ENCODE data around the gene ADAMTS4.

The ADAMTS4 gene

DNA sequence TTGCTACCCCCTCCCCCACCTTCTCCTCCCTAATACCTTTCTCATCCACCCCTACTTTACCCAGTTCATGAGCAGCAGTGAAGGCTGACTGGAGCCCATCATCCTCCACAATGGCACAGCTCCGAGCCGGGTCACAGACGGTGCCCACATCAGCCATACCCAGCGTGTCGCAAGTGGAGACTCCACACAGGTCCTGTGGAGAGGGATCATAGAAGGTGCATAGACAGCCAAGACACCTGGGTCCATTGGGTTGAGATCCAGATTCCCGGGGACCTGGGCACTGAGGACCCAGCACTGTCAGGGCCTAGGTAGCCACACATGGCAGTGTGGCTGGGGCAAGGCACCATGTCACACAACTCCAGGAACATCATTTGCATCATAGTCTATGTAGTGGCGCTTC lies 2.7 kb downstream of the ADAMTS4 start:
- DNase-seq (ENCODE audit: low read depth): no peak

DNA sequence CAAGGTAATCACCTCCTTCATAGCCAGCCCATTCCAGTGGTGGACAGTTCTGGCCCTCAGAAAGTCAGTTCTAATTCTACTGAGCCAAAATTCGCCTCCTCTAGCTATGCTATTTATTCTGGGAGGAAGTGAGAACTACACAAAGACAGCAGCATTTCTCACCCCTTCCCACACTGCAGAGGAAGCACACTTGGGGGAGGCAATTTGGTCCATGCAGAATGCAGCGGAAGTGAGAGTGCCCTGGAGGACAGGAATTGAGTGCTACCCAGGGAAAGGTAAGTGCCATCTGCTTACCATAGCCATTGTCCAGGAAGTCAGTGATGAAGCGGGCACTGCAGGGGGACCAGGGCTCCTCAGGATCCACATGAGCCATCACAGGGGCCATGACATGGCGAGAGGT lies 3.7 kb downstream of the ADAMTS4 start:
- DNase-seq (ENCODE audit: low read depth): no peak

DNA sequence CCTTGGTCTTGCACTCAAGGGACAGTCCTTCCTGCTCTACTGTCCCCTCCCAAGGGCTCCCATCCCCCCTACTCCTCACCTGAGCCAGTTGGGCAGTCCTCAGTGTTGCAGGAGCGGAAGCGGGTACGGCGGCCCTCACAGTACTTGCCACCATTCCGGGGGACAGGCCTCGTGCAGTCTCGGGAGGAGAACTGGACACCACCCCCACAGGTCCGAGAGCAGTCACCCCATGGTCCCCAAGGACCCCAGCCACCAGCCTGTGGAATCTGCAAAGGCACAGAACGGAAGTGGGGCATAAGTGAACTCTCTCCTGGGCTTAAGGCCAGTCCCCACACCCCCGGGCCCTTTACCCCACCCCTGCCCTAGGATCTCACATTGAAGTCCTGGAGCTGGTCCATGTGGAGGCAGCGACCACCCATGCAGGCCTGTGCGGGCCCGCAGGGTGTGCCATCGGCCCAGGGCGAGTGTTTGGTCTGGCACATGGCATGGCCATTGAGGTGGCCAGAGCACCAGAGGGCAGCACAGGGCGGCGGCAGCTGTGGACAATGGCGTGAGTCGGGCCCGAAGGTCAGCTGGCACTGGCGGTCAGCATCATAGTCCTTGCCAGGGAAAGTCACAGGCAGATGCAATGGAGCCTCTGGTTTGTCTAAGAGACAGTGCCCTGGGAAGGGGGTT lies 5.2 kb downstream of the ADAMTS4 start:
- no peak for DNase-seq (ENCODE audit: low read depth)

DNA sequence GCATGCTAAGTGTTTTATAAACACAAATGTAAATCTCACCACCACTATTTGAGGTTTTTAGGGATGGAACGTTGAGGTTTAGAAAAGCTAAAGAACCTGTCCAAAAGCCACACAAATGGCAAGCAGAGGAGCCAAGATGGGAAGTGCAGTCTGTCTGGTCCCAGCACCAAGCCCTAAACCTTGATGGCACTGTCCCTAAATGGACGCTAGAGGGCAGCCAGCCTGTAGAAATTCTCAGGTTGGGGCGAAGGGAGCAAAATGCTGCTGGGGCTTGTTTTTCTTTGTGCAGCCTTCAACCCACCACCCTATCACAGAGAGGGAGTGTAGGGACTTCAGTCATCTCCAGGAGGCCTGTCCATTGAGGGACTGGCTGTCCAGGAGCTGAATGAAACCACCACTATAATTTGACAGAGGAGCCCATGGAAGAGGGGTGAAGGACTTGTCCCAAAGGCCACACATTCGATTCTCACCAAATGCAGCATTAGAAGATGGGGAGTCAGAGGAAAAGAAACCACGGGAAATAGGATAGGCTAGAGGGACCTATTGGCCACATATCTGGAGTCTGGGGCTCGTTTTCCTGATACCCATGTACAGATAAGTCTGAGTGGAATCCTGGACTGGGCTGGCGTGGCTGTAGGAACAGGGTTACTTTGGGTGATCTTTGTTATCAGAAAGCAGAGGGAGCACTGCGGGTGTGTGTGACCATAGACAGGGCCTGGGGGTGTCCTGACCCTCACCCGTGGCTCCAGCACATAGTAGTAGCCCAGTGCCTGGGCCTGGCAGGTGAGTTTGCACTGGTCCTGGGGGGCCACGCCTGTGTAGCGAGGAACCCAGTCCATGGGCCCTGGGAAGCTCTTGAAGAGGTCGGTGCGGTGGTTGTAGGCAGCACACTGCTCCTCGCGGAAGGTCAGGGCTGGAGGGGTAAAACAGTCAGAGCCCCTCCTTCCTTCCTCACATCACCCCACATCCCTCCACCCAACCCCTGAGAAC lies 6.1 kb downstream of the ADAMTS4 start:
- peak; percentile 56 for DNase-seq (ENCODE audit: low read depth)

DNA sequence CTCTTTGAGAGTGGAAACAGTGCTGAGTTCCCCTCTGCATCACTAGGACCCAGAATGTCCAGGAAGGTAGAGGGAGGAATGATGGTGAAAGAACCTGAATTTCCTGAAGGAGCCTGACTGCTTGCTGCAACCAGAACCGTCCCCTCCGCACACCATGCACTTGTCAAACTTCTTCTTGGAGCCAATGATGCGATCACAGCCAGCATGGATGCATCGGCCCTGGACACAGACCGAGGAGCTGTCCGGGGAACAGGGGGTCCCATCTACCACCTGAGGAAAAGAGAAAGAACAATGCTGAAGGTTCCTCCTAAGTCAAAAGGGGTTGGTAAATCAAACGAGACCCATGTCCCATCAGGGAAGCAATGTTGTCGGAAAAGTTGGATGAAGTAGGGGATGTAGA lies 6.9 kb downstream of the ADAMTS4 start:
- DNase-seq (ENCODE audit: low read depth): no peak

DNA sequence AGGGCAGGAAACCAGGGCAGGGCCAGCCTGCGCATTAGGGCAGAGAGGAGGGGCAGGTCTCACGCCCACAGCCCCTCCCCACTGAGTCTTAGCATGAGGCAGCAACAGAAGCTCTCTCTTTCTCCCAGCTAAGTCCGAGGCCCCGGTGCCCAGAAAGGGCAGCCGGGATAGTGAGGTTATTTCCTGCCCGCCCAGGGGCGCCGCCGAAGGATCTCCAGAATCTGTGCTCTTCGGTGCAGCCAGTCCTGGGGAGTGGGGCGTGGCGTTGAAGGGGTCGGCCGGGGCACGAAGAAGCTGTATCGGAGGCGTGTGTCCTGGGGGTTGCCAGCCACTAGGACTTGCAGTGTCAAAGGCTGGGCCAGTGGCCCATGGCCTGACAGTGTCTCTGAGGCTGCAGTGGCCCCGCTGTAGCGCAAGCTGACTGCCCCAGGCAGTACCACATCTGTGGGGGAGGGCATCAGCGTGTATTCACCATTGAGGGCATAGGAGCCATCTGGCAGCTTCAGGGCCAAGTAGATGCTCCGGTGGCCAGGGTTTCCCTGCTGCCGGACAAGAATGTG lies 7.8 kb downstream of the ADAMTS4 start:
- no peak for DNase-seq (ENCODE audit: low read depth)

DNA sequence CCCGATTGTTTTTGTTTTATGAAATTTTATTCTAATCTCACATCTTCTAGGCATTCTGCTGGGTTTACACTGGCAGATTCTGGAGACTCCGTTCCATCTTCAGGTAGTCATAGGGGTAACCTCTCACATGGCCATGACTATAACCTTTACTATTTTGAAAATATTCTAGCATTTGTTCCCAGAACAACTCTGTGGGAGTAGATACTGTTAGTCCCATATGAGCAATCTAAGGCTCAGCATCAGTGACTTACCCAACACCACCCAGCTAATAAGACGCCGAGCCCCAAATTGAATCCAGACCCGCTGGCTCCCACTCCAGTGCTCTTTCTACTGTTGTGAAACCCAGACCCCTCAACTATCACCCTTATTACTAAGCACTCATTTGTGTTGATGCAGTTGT lies 9.8 kb downstream of the ADAMTS4 start:
- DNase-seq (ENCODE audit: low read depth): no peak

DNA sequence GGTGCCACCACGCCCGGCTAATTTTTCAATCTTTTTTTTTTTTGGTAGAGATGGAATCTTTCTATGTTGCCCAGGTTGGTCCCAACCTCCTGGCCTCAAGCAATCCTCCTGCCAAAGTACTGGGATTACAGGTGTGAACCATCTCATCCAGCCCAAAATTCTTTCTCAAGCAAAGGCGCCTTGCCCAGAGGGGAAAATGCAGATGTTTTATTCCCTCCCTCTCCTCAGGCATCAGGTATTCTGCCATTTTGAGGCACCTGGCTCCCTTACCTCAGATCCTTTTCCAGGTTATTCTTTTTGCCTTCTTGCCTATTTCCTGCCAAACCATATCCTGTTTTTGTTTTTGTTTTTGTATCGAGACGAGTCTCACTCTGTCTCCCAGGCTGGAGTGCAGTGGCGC lies 10.5 kb downstream of the ADAMTS4 start:
- DNase-seq (ENCODE audit: low read depth): no peak

DNA sequence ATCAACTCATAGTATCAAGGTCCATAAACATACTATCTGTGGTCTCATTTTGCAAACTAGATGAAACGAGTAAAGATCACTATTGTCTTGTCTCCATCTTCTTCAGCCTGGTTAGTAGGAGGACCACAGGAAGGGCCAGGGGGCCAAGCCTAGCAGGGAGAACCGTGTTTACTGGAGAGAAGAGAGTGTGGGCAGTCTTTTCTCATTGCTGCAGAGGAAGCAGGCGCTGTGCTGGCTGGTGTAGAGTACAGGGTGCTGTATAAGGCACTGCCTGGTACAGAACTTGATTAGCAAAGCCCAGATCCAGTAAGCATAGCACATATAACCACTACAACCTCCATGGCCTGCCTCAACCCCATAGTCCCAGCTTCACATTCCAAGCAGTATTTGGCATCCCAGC lies 11.5 kb downstream of the ADAMTS4 start:
- no peak for DNase-seq (ENCODE audit: low read depth)

DNA sequence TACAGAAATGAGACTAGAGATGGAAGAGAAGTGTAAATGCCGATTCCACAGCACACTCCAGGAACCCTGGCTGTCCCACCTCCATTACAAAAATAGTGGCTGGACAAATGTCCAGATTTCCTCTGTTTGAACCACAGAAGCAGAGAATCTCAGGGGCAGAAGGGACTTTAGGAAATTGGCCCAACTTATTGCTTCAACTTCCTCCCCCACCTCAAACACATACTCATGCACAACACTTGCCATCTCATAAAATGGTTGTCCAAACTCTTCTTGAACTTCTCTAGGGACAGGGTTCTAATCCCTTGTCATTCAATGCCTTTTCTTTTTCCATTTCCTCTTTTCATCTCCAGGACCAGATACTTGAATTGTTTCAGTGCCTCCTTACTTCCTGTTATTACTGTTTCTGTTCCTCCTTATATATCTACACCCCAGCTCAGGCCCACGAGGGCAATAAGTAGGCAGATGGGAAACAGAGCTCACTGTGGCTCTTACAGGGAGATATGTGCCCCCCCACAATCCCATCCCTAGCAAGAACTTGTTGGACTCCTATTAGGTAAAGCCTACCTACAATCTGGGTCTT lies 13.0 kb downstream of the ADAMTS4 start:
- no peak for DNase-seq (ENCODE audit: low read depth)

DNA sequence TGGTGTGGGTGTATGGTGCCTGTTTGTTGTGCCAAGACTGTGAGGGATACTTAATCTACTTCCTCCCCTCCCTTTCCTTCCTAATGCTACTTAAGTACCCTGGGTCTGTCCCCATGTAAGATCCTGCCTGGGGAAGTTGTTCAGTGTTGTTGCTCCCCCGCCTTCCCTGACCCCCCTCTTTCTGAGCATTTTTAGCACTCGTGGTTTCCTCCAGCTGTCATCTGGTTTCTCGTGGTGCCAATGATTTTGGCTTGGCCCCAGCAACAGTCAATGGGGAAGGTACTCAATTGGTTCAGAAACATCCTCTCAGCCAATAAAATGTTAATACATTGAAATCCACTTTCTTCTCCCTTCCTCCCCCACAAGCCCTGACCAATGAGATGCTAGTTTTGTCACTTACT lies 13.6 kb downstream of the ADAMTS4 start:
- peak; percentile 62 for DNase-seq (ENCODE audit: low read depth)

DNA sequence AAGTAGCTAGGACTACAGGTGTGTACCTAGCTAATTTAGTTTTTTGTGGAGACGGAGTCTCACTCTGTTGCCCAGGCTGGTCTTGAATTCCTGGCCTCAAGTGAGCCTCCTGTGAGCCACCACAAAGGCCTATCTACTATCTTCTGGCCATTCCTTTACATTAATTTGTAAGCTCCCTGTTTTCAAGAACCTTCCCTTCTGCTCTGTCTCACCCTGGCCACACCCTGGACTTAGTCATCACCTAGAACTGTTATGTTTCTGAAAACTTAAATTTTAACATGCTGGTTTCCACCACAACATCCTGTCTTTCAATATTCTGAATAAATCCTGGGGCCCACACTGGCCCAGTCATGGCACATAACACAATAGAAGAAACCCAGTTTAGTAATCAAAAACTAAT lies 16.6 kb downstream of the ADAMTS4 start:
- DNase-seq (ENCODE audit: low read depth): peak; percentile 41

DNA sequence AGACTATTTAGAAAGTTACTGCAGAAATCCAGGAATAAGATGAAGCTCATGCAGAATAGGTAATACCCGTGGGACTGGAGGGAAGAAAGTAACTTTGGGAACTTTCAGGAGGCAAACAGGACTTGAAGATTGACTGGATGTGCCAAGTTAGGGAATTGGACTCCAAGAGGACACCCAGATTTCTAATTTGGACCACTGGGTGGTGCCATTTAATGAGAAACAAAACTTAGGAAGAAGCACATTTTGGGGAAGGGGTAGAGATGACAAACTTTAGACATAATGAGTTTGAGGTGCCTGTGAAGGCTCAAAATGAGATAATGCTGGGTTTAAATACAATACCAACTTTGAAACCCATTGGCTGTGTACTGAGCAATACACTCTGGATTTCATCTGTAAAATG lies 18.2 kb downstream of the ADAMTS4 start:
- DNase-seq (ENCODE audit: low read depth): no peak

DNA sequence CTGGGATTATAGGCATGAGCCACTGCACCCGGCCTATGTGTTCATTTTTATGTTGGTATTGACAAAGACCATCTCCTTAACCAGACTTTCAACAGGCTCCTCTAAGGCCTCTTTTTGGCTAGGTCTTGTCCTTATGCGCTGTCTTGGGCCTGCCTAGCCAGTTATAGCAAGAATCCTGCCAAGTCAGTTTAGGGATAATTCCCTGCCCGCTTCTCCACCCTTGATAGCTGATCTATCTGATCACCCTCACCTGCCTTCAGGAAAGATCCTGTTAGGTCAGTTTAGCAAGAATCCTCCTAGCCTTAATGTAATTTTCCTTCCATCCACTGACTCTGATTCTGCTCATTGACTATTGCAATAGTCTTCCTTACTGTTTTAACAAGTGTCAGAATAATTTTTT lies 19.2 kb downstream of the ADAMTS4 start:
- no peak for DNase-seq (ENCODE audit: low read depth)

DNA sequence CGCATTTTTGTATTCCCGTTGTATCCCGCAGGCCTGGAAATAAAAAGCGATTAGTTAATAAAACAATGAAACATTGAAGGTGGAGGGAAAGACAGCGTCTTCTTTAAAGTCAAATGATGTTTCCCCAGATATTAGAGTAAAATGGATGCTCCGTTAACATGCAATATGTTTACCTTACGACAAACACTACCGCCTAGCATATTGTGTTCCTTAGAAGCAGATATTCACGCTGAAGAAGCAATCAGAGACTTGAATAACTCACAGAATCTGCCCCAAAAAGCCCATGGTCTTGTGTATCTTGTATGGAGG lies 21.0 kb downstream of the ADAMTS4 start:
- no peak for DNase-seq (ENCODE audit: low read depth)

DNA sequence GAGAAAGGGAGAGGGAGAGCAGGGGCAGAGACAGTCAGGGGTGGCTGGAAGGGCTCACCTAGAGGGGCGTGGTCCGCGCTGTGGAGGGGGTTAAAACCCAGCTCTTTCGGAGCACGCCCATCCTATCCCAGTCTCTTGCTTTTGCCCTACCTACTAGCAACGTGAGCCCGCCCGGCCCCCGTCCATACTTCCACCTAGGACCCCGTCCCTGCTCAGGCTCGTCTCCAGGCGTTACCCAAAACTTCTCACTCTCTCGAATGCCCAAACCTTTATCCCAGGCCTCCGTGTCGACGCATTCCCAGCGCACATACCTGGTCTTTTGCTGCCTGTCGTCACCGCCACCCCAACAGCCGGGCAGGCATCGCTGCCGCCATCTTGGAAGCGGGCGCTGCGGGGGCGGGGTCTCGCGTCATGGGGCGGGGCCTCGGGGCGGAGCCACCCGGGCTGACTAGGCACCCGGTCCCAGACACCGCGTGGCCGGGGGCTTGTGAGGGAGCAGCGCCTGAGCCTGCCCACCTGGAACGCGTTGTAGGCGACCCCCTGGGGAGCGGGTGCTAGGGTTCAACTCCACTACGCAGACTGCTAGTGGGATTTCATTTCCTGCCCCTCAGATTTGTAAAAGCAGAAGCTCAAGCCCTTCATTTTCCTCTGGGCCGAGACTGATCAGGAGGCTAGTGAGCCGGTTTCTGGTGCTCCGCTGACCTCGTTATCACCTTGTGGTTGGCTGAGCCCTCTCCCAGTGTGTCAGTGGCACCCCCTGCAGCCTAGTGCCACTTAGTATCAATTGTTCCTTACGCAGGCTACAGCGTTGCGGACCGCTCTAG lies 21.5 kb downstream of the ADAMTS4 start, which contains the start of gene B4GALT3:
Gene B4GALT3, minus strand, starts transcription at position 396 of the 824 bp plus-strand sequence. CDS start 1,447 bp downstream, outside the sequence.
- peak; percentile 93 for DNase-seq (ENCODE audit: low read depth)

DNA sequence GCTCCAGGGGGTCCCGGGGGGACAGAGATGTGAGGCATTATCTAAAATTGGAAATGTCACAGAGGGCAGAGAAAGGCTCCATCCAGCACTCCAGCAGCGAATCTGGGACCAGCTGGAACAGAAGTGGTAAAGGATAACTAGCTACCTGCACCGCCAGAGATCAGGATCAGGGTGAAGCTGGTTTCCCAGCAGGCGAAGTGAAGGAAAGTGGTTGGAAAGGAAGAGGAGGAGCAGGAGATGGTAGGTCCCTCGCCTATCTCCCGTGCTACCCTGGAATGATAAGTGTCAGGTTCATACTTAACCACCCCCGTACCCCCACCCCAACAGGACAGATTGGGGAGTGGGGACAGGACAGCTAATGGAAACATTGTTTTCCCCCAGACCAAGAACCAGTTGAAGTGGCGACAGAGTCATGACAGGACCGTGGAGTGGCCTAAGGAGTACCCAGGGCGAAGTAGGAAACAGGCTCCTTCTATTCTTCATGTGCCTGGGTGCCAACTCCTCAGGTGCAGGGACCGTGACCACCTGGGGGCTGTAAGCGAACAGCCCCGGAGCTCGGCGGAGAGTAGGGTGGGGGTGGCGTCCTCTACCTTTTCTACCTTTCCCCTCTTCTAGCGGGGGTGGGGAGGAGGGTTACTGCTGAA lies 22.3 kb downstream of the ADAMTS4 start:
- DNase-seq (ENCODE audit: low read depth): no peak

DNA sequence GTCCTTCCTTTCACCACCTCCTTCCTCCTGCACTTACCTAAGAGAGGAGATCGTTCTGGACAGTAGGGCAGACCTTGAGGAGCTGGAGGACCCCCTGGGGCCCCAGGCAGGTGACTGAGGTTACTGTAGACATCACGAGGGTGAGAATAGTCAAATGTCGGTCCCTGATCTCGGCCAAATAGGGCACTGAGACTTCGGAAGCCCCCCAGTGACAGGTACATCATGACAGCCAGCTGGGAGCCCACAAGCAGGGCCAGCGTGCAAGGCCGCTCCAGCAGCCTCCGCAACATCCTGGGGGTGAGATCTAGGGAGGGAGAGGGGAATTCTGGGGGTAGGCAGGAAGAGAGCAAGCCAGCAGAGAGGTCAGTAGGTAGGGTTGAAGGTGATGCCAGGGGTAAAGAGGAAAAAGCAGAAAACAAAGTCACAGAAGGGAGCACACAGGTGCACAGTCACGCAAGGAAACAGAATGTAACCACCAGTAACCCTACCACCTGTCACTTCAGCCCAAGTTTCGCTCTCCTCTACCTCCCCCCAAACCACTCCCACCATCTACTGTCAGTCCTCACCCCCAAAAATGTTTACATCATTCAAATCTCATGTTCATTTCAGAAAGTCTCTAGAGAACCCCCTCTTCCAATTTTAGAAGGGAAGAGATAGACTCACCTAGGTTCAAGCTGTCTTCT lies 22.9 kb downstream of the ADAMTS4 start:
- DNase-seq (ENCODE audit: low read depth): no peak

DNA sequence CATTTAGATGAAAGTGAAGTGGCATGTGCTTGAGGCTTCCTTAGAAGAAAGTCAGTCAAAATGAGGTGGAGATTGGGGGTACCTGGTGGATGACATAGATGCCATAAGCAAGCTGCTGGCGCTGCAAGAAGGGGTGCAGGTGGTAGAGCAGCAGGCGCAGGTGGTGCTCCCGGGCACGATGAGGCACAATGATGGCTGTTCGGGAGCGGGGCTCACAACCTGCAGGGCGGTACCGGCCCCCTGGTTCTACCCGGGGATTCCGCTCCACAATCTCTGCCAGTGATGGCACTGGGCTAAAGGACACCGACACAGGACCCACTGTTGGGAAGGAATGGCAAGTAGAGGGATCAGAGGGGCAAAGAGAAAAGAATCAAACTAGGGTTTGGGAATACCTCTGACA lies 23.9 kb downstream of the ADAMTS4 start:
- DNase-seq (ENCODE audit: low read depth): no peak

DNA sequence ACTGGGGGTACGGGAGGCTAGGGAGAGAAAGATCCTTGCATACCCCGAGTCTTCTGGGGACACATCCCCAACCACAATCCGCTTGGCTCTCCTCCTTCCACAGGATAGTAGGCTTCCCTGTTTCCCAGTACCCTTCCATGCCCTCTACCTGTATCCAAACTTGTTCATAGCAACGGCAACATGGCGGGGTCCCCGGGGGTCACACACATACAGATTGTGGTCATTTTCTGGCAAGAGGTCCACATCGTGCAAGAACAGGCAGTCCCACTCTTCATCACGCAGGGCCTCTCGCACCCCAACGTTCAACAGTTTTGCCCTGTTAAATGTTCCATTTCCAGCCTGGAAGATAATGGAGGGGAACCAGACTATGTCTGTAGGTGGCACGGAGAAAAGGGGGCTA lies 25.1 kb downstream of the ADAMTS4 start:
- no peak for DNase-seq (ENCODE audit: low read depth)
